Uterus (tissue), 2 donors: Measurements from ENCODE around the gene ITGB1.

Experiments
- POLR2A ChIP-seq, 2 donors: fragments of 450-650 bp; IDR thresholded peaks; one replicate each; pipeline ENCODE4 v1.6.1; 2016; ENCODE audit warnings: antibody characterized with exemption in 2 of 2, mild to moderate bottlenecking in 1 of 2, moderate library complexity in 1 of 2
- TF ChIP-seq, protein P1 (sequence below), 4 experiments: fragments of 200-600 bp in 2 of 4; fragments of 450-650 bp in 2 of 4; sonication (generic) in 2 of 4; IDR thresholded peaks; one replicate each; pipeline ENCODE4 v1.5.1; 2016 to 2019; ENCODE audit warnings: antibody characterized with exemption in 4 of 4, mild to moderate bottlenecking in 2 of 4, moderate library complexity in 1 of 4

DNA sequence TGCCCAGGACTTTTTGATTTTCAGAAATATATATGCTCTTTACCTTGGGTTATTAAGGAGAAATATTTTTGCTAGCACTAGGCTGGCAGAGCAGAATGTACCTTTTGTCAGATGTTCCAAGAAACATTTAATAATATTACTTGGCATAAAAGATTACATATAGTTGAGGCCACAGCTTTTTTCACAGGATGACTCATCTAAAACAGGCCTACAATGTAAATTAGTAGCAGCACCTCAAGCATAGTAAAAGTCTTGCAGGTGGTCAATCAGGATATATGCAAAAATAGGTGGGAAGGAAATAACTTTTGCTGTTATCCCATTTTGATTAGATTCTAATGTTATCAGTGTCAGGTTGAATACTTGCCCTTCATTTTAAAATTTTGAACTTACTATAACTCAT, 14.9 kb upstream of the ITGB1 start:
- TF ChIP-seq, protein P1, sequence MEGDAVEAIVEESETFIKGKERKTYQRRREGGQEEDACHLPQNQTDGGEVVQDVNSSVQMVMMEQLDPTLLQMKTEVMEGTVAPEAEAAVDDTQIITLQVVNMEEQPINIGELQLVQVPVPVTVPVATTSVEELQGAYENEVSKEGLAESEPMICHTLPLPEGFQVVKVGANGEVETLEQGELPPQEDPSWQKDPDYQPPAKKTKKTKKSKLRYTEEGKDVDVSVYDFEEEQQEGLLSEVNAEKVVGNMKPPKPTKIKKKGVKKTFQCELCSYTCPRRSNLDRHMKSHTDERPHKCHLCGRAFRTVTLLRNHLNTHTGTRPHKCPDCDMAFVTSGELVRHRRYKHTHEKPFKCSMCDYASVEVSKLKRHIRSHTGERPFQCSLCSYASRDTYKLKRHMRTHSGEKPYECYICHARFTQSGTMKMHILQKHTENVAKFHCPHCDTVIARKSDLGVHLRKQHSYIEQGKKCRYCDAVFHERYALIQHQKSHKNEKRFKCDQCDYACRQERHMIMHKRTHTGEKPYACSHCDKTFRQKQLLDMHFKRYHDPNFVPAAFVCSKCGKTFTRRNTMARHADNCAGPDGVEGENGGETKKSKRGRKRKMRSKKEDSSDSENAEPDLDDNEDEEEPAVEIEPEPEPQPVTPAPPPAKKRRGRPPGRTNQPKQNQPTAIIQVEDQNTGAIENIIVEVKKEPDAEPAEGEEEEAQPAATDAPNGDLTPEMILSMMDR (IDR thresholded peaks at IDR 0.05), result no peak
- TF ChIP-seq POLR2A (IDR thresholded peaks at IDR 0.05), result no peak
